MV-4-11 (cell line): ENCODE results near the gene CDK11A.
"Not testable (repeated sequence)": the region's sequence is repeated elsewhere in the genome, so short reads cannot be mapped to it uniquely, and the experiment has no call there.

ENCODE experiments used
- DNase-seq: peaks from one replicate; lab custom pipeline; 2025; lab: John Stamatoyannopoulos, UW

Gene CDK11A

DNA sequence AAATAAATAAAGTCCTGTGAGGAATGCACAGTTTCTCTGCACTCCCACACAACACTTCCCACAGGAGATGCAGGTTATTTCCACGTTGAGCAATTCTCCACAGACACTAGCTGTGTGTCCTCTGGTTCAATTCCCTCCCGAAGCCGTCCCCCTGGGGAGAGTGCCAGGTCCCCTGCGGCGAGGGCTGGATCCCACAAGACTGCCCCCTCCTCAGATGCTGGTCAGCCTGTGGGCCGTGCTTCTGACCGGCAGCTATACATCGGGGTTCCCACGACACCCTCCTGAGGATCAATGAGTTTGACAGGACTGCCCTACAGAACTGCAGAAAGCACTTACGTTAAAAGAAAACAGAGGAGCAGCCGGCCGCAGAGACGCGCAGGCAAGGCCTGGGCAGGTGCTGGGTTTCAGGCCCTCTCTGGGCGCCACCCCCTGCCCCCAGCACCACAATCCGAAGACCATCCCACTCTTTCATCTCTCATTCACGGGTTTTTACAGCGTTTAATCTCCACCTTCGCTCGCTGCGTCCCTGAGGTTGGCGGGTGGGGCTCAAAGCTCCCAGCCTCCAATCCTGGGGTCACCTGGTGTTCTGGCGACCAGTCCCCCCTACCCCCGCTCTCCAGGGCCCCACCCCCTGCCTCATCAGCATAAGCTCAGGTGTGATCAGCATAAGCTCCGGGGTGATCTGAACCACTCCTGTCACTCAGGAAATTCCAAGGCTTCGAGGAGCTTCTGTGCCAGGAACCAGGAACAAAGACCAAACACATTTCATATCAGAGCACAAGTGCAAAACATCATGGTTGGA is 40.9 kb downstream of the CDK11A start:
- no peak for DNase-seq

DNA sequence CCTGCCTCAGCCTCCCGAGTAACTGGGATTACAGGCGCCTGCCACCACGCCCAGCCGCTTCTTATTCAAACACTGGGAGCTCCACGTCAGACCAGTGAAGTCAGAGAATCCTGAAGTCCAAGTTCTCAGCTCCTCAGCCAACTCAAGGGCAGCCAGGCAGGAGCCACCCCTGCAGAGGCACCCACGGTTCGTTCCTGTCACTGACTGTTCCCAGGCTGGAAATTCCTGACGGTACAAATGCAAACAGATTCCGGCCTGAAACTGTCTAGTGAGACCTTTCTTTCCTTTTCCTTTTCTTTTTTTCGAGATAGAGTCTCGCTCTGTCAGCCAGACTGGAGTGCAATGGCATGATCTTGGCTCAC is 43.3 kb downstream of the CDK11A start:
- DNase-seq, result no peak

DNA sequence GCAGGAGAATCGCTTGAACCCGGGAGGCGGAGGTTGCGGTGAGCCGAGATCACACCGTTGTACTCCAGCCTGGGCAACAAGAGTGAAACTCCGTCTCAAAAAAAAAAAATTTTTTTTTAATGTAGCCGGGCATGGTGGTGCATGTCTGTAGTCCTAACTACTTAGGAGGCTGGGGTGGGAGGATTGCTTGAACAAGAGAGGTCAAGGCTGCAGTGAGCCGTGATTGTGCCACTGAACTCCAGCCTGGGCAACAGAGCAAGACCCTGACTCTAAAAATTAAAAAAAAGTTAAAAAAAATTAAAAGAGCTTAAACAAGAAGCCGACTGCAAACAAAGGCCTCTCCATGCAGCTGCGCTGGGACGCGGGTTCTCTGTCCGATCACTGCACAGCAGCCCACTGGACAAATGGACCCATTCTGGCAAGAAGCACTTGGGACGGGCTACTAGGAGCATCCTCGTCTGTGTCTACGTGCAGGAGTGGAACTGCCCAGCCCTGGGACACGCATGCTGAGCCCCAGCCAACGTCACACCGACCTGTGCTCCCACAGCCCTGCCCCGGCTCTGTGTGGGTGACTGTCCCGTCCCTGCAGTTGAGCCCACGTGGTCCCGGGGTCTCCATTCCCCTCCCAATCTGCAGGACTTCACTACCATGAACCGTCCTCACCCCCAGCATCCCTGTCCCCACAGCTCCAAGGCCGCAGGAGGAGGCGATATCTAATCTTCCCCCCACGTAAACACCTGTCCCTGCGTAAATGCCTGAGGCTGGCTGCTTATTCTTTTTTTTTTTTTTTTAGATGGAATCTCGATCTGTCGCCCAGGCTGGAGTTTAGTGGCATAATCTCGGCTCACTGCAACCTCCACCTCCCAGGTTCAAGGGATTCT is 43.9 kb downstream of the CDK11A start:
- DNase-seq, result no peak

DNA sequence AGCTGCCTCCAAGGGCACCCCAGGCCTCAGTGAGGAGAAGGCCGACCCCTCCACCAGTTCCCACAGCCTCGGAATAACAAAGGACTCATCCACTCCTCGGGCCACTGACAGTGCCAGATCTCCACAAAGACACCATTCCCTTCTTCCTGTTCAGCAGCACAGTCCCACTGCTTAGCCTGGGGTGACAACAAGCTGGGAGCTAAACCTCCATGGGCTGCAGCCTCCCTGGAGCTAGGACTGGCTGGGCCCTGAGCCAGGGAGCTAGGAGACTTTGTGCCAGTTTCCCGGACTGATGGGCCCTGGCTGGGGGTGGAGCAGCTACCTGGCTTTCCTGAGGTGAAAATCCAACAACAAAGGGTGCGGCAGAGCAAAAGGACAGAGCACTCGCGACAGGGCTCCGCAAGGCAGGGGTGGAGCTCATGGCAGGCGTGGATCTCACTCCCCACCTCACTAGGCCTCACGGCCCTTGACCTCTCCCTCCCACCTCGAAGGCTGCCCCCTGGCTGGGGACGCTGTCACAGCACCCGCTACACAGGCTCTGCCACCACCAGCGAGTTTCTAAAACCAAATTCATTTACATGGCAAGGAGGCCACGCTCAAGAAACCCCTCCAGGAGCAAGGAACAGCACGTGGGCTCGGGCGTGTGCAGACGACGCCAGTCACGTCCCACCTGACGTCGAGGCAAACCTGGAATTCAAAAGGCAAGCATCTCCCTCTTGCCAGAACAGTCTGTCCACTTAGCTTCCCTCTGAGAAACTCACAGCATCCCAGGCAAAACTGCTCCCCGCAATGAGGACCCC is 45.4 kb downstream of the CDK11A start:
- no peak for DNase-seq

DNA sequence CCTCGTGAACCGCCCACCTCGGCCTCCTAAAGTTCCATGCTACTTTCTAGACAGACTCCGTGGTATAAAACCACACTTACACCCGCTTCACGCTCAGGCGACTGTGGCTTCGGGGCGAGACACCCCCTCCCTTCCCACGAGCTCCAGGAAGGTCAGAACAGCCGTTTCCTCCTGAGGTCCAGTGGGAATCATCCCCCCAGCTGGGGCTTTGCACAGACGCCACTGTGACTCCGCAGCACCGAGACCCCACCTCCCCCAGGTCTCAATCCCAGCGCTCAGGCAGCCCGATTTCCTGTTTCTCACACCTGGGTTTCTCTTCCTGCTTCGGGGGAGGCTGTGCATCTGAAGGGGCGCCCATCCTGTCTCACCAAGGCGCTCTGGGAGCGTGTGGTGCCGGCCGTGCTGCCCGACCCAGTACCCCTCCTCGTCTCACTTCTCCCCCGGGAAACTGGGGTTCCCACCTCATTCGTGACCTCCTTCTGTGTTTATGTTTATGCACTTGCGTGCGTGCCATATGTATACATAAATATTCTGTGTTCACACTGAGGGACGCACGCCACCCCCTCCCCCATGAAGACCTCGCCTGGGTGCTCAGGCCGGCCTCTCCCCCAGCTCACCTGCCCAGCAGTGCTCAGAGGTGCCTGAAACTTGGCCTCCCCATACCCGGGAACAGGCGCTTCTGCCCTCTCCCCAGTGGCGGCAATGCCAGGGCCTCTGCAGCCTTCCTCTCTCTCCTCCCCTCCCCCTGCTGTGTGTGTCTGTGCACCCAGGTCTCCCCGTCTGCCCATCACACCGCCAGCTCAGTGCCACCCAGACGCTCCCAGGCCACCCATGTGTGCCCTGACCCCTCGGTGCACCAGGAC is 46.2 kb downstream of the CDK11A start:
- peak; percentile 34 for DNase-seq

DNA sequence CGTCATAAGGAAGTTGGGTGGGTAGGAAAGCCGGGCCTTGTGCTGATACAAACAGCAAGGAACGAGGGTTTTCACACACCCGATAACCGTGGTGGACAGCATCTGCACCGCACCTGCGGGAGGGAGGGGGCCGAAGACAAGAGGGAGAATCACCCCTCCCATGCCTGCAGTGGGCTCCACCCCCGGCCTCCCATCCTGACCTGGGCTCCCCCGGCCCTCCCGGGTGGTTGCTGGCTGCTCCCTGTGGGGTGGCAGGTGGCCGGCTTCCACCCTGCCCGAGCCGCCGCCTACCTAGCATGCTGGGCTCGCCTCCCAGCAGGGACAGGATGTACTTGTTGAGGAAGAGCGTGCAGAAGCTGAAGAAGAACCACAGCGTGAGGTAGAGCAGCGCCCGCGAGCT is 48.1 kb downstream of the CDK11A start:
- DNase-seq, result not testable (repeated sequence)

DNA sequence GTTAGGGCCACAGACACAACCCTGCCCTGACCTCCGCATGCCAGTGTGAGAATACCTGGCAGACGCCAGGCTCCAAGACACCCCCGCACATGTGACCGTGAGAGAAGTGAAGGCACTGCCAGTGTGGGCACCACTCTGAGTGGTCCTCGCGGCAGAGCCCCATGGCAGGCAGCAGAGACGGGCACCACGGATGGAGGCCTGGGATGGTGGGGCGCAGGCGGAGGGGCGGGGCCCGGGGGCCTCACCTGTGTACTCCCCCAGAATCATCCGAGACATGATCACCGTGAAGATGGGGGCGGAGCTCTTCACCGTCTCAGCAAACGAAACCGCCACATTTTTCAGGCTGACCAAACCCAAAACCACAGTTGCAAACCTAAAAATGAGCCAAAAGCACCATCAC is 48.9 kb downstream of the CDK11A start:
- not testable (repeated sequence) for DNase-seq

DNA sequence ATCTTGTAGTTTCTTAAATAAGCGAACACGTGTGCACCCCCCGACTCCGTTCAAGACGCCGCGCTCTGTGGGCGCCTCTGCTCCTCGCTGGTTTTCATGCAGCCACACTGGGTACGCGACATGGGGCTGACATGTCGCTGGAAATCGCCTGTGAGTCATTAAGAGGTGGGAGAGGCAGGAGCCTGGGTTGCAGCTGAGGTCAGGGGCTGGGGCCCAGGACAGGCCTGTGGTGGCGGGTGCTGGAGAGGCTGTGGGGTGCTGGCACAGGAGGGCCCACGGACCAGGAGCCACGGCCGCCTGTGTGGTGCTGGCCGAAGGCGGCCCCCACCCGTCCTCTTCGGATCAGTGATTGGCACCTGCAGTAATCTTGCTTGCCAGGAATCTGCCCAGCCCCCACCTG is 49.4 kb downstream of the CDK11A start:
- DNase-seq, result peak; percentile 66

DNA sequence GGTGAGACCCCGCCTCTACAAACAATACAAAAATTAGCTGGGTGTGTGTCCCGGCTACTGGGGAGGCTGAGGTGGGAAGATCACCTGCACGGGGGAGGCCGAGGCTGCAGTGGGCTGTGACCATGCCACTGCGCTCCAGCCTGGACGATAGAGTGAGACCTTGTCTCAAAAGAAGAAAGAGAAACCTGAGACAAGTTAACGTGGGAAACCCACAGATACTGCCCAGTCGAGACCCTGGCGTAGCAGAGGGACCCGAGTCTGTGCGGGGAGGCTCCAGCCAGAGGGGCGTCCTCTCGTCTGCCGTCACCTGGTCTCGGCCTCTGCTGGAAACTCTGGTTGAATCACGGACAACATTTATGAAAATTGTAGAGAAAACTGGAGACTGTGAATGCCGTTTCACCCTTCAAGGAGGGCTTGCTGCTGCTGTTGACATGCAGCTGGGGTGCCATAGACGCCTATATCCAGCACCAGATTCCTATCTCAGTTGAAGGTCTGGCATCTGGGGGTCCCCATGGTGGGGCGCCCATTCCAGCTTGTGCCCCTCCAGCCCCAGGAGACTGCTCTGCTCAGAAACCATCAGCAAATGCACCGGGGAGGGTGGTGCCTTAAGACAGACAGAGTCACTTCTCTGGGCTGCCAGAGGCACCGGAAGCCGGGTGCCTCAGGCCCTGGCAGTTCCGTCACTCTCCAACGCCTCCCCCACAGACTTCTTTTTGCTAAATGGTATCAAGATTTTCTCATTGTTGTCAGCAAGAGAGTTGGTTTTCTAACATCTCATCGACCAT is 51.8 kb downstream of the CDK11A start:
- no peak for DNase-seq

DNA sequence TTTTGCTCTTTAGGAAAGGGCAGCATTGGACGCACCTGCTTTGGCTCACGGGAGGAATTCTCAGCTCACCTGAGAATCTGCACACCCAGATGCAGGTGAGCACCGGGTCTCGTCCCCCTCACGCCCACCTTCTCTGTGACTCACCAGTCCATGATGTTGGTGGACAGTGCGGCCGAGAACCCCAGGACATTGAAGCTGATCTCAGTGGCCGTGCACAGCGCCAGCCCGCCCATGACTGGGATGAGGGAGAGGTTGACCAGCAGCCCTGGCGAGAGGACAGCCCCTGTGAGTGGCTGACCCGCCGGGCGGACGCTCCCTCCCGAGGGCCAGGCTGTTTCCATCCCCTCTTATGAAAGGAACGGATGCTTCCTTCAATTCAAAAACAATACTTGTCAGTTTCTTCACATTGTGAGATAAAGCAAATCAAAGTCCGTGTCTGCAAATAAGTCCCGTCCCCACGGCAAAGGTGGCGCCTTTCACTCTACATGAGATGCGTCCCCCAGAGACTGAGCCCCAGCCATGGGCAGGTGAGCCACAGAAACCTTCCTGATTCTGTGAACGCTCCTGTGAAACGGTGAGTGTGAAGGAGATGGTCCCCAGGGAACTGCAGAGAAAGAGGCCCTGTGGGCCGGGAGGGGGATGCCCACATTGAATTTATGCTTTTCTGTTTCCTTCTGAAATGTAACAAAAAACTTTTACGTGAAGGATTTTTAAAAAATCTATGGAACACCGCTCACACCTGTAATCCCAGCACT is 52.6 kb downstream of the CDK11A start:
- DNase-seq, result no peak

DNA sequence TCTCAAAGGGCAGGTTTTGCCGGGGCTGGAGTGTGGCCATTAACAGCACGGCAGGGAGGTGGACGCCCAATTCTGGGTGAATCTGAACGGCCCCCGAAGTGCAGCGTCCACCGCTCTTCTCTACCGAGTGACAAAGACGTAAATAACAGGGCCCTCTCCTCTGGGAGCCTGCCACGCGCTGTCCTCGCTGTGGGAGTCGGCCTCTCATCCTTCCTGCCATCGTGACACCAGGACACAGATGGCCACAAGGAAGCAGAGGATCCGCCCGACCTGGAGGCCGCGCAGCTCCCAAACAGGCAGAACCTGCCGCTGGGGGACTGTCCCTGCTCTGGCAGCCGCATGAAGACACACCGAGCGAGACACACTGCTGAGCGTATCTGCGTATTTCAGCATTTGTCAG is 53.3 kb downstream of the CDK11A start:
- no peak for DNase-seq

DNA sequence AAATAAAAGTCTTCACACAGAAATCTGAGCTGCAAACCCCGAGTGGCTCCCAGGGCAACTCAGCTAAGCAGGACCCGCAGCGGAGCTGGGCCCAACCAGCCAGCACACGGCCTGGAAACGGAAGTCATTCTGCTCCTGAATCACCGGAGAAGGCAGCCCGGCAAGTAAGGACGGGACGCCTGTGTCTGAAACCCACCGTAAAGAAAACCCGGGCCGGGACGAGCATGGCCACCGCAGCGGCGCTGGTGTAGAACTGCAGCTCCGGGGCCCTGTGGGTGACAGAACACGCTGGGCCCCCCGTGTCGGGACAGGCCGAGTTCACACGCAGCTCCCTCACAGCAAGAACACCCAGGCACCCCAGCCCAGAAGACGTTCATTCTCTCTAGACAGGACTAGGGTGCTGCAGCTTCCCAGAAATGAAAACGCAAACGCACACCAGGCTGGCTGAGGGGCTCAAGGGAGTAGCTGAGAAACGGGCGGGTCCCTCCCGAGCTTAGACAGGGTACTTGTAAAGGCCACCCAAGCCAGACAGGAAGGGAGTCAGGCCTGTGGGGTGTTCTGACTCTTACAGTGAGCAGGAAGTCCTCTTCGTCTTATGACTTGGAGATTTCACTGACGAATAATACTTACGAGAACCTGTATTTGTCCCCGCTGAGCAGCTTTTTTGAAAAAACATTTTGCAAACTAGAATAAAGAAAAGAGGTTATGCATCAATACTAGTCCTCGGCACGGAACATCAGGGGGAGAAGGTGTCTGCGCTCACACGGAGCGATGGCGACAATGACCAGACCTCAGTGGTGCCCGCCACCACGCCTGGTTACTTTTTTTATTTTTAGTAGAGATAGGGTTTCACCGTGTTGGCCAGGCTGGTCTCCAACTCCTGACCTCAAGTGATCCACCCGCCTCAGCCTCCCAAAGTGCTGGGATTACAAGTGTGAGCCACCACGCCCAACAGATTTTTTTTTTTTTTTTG is 54.4 kb downstream of the CDK11A start:
- no peak for DNase-seq

DNA sequence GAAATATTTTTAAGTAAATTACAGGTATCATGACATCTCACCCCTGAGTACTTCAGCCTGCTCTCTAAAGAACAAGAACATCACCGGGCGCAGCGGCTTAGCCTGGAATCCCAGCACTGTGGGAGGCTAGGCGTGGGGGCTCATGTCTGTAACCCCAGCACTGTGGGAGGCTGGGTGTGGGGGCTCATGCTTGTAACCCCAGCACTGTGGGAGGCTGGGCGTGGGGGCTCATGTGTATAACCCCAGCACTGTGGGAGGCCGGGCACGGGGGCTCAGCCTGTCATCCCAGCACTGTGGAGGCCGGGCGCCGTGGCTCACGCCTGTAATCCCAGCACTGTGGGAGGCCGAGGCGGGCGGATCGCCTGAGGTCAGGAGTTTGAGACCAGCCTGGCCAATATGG is 57.6 kb downstream of the CDK11A start:
- no peak for DNase-seq

DNA sequence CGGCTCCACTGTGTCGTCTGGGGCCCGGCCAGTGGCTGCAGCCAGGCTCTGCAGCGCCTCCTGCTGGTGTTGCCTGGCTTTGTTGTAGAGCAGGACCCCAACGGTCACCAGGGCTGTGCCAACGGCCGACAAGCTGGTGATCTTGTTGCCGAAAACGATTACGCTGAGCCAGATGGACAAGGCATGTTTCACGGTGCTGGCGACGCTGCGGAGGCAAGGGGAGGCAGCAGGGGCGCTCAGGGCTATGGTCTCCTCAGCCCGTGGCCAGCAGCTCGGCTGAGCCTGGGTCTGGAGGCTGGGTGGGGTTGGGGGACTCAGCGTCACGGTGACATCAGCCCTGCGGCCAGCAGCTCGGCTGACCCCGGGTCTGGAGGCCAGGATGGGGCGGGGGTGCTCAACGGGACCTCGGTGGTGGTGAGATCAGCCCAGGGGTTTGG is 58.3 kb downstream of the CDK11A start:
- DNase-seq, result no peak

DNA sequence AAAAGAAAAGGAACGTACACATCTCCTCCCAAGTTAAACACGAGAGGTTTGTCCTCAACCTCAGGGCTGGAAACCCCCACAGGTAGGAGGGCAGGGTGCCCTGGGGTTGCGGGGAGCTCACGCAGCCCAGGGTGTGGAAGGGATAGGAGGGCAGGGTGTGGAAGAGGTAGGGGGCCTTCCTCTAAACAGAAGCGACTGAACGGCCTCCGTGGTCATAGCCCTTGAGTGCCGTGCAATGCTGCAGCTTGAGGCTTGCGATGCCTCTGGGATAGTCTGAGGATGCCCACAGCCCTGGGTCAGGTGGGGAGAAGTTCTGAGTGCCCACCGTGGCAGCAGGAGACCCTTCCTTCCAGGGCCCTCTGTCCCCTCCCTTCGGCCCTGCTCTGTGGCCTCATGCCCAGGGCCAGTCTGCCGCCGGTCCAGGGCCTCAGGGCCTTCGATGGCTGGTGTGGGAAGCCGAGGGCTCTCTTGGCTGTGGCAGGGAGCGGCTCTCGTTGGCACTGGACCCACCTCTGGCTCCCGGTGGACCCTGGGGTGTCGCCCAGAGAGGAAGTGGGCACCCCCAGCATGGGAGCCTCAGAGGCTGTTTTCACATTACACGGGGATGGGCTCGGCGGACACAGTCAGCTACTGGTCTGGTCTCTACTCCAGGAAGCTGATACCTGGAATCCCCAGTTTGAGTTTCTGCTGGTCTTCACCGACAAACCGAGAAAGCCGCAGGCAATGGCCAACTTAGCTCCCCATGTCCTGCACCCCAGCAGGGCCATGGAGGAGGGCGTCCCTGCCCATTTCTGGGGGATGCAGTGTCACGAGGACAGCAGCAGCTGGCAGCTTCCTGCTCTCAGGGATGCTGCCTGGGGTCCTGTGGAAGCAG is 59.0 kb downstream of the CDK11A start:
- no peak for DNase-seq

DNA sequence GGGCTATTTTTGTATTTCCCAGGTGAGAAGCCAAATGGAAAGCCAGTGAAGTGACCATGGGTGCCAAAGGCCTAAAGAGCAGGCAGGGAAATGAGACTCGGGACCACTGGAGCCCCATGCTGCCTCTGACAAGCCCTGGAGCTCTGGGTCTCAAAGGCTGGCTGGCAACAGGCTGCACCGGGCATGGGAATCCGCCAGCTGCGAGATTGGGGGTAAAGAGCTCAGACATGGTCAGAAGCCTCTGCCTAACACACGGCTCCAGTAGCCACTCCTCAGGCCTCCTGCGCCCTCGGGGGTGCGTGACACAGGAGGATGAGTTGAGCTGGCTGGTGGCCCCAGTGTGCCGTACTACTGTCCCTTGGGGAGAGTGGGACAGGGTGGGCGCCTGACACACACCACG is 59.8 kb downstream of the CDK11A start:
- not testable (repeated sequence) for DNase-seq

DNA sequence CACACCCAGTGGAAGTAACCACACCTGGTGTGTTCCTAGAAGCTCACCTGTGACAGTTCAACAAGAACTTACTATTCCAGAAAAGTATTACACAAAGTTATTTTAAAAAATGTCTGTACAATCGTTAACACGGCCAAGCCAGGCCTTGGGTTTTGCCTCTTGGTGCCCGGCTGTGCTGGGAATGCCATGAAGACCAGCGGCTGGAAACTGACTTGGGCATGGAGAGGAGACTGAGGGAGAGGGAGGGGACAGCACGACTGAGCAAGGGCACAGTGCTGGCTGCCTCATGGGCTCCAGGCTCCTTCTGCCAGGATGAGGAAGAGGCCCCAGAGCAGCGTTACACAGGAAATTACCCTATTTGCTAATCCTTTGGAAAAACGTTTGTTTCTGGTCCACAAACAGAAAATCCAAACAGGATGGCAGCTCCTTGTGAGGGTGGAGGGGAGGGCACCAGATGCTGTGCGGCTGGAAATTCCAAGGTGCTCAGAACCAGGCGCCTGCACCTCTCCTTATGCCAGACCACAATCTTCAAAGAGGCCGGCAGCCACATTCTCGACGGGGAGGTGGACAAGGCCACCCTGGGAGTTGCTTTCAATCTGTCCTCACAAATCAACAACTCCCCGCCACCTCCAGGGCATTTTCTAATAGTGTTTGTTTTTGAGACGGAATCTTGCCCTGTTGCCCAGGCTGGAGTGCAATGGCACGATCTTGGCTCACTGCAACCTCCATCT is 61.2 kb downstream of the CDK11A start:
- not testable (repeated sequence) for DNase-seq
